Suppressor macrophage treated with lipopolysaccharide for 1 hour (primary cell): ENCODE measurements around the gene LAMA1.
A peak's percentile ranks its signal among the peaks of the same experiment; 100 is the strongest.

Experiments used
- DNase-seq, 3 donors: peaks; one replicate each; pipeline ENCODE4 v3.0.0-alpha.2; 2020 to 2022

The LAMA1 gene

GRCh38 chr18:7111134-7111533, 6.5 kb downstream of the LAMA1 start:
- no peak for DNase-seq

- no peak for DNase-seq
Measured at GRCh38 chr18:7105943-7106342, 11.7 kb downstream of the LAMA1 start.

- no peak for DNase-seq
Measured at GRCh38 chr18:7105268-7105667, 12.3 kb downstream of the LAMA1 start.

GRCh38 chr18:7104649-7105048, 12.9 kb downstream of the LAMA1 start:
- DNase-seq = no peak

- no peak for DNase-seq
Measured at GRCh38 chr18:7102131-7102530, 15.5 kb downstream of the LAMA1 start.

- DNase-seq = no peak
Measured at GRCh38 chr18:7096838-7097237, 20.8 kb downstream of the LAMA1 start.

- DNase-seq = no peak
Measured at GRCh38 chr18:7094427-7094826, 23.2 kb downstream of the LAMA1 start.

- no peak for DNase-seq
Measured at GRCh38 chr18:7090771-7091170, 26.8 kb downstream of the LAMA1 start.

GRCh38 chr18:7089369-7089768, 28.2 kb downstream of the LAMA1 start:
- DNase-seq = no peak

- DNase-seq = peak in 1 of 3 donors; percentile 5
Measured at GRCh38 chr18:7084080-7085065, 33.2 kb downstream of the LAMA1 start.

- no peak for DNase-seq
Measured at GRCh38 chr18:7082671-7083070, 34.9 kb downstream of the LAMA1 start.

GRCh38 chr18:7079231-7079630, 38.4 kb downstream of the LAMA1 start:
- DNase-seq = no peak

- DNase-seq = no peak
Measured at GRCh38 chr18:7072593-7072992, 45.0 kb downstream of the LAMA1 start.

GRCh38 chr18:7071600-7071999, 46.0 kb downstream of the LAMA1 start:
- no peak for DNase-seq

GRCh38 chr18:7070466-7070865, 47.1 kb downstream of the LAMA1 start:
- DNase-seq = no peak

- no peak for DNase-seq
Measured at GRCh38 chr18:7068871-7069590, 48.6 kb downstream of the LAMA1 start.

- DNase-seq = no peak
Measured at GRCh38 chr18:7066965-7067555, 50.5 kb downstream of the LAMA1 start.

GRCh38 chr18:7065736-7066135, 51.9 kb downstream of the LAMA1 start:
- no peak for DNase-seq

GRCh38 chr18:7064346-7064745, 53.3 kb downstream of the LAMA1 start:
- no peak for DNase-seq

GRCh38 chr18:7062811-7063210, 54.8 kb downstream of the LAMA1 start:
- no peak for DNase-seq

- no peak for DNase-seq
Measured at GRCh38 chr18:7062236-7062635, 55.4 kb downstream of the LAMA1 start.

- no peak for DNase-seq
Measured at GRCh38 chr18:7059276-7059675, 58.3 kb downstream of the LAMA1 start.

GRCh38 chr18:7056026-7056425, 61.6 kb downstream of the LAMA1 start:
- DNase-seq = no peak

- peak in 1 of 3 donors; percentile 2 for DNase-seq
Measured at GRCh38 chr18:7049951-7050350, 67.6 kb downstream of the LAMA1 start.
